Occipital lobe (tissue), 2 donors: Measurements from ENCODE around the gene ANKRD24. TPM values are rescaled to one million over a fixed set of nuclear protein-coding genes. Genes with fewer than 3 reads are reported as not detected.
A peak's percentile ranks its signal among the peaks of the same experiment; 100 is the strongest.
"Not testable (repeated sequence)": the region's sequence is repeated elsewhere in the genome, so short reads cannot be mapped to it uniquely, and the experiment has no call there.

ENCODE experiments used
- DNase-seq: peaks from one replicate; lab custom pipeline; 2025; lab: John Stamatoyannopoulos, UW
- total RNA-seq: library from RNA; depleted of rRNA; stranded (reverse); fragments of >200 nt; gene quantifications from one replicate; pipeline ENCODE4 v1.2.3, GENCODE V29; 2014

The ANKRD24 gene
- total RNA-seq: 16.4 TPM

GRCh38 chr19:4182084-4182810, at the start of gene ANKRD24, which contains the start of gene SIRT6:
TSS of gene ANKRD24 (plus strand) at chr19:4182689. CDS start at chr19:4186426, 3,737 bp downstream.
TSS of gene SIRT6 (minus strand) at chr19:4182563. CDS start at chr19:4182539, 24 bp downstream.
- peak; percentile 91 for DNase-seq

- no peak for DNase-seq
Measured at GRCh38 chr19:4134351-4134750, 48.1 kb upstream of the ANKRD24 start.

DNA sequence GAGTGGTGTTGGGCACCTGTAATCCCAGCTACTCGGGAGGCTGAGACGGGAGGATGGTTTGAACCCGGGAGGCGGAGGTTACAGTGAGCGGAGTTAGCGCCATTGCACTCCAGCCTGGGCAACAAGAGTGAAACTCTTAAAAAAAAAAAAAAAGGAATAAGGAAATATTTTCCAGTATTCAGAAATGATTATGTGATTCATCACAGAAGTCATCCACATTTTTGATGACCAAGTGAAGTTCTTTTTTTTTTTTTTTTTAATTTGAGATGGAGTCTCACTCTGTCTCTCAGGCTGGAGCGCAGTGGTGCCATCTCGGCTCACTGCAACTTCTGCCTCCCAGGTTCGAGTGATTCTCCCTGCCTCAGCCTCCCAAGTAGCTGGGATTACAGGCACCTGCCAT, 47.1 kb upstream of the ANKRD24 start:
- DNase-seq: not testable (repeated sequence)

GRCh38 chr19:4136680-4137088, 45.8 kb upstream of the ANKRD24 start:
- DNase-seq: no peak

DNA sequence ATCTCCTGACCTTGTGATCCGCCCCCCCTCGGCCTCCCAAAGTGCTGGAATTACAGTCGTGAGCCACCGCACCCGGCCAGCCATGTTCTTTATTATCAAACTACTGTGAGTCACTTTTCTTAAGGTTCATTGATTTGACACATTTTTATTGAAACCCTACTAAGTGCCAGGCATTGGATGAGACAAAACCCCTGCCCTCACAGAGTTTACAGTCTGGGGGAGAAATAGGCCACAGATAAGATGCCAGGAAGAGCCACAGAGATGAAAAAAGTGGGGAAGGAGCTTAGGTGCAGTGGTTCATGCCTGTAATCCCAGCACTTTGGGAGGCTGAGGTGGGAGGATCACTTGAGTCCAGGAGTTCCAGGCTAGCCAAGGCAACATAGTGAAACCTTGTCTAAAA, 44.0 kb upstream of the ANKRD24 start:
- no peak for DNase-seq

DNA sequence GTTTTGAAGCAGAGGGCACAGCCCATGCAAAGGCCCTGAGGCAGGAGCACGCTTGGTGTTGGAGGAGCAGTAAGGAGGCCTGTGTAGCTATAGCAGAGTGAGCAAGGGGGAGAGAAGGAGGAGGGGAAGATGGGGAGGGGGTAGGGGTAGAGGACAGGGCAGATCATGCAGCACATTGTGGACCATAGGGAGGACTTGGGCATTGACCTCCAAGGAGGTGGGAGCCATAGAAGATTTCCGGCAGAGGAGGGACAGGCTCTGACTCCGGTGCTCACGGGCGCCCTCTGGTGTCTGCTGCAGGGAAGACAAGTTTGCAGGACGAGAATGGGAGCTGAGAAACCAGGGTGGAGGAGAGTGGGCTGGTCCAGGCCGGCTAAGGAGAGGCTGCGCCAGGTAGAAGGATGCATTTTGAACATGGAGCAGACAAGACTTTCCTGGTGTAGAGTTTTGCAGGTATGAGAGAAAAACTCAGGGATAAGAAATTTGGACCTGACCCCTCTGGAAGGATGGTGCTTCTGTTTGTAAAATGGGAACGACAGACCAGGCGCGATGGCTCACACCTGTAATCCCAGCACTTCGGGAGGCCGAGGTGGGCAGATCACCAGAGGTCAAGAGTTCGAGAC, 42.8 kb upstream of the ANKRD24 start:
- peak; percentile 21 for DNase-seq

DNA sequence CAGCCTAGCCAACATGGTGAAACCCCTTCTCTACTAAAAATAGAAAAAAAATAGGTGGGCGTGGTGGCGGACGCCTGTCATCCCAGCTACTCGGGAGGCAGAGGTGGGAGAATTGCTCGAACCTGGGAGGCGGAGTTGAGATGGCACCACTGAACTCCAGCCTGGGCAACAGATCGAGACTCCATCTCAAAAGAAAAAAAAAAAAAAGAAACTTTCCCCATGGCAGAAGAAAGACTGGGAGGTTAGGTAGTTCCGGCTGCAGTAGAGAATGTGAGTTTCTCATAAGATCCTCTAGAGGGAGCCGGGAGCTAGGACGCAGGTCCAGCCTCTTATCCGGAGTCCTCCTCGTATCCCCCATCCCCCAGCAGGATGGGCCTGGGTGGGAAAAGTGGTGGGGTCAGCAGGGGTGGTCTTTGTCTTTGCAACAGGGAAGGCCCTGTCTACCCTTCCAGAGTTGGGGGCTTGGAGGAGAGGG, 42.2 kb upstream of the ANKRD24 start:
- no peak for DNase-seq

DNA sequence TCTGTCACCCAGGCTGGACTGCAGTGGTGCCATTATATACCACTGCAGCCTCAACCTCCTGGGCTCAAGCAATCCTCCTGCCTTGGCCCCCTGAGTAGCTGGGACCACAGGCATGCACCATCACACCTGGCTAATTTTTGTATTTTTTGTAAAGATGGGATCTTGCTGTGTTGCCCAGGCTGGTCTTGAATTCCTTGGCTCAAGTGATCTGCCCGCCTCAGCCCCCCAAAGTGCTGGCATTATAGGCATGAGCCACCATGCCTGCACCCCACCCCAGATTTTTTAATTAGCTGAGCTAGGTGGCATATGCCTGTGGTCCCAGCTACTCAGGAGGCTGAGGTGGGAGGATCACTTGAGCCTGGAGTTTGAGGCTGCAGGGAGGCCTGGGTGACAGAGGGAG, 39.6 kb upstream of the ANKRD24 start:
- not testable (repeated sequence) for DNase-seq

- DNase-seq: no peak
Measured at GRCh38 chr19:4144666-4145249, 37.7 kb upstream of the ANKRD24 start.

DNA sequence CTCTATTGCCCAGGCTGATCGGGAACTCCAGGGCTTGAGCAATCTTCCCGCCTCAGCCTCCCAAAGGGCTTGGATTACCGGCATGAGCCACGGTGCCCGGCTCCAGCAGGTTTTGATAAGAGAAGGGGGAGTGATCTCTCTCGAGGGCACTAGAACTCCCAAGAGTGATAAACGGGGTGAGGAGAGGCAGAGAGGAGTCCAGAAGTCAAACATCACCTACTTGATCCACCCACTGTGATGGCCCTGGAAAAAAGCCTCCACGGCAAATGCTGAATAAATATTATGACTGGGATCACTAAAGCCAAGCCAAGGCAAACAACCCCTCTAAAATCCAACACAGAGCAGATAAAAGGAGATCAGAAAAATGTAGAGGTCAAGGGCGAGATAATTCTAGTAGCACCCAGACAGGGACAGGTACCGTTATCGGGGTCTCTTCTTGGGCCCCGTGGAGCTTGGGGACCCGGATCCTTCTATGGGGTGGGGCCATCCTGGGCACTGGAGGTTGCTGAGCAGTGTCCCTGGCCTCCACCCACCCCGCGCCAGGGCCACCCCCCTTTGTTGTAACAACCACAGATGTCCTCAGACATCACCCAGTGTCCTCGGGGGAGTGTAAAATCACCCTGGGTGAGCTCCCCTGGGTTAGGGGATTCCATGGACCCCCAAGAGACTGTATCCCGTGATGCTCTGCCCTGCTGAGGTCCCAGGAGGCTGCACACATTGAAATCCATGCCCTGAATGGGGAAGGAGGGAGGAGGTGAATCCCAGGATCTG, 32.8 kb upstream of the ANKRD24 start:
- no peak for DNase-seq

DNA sequence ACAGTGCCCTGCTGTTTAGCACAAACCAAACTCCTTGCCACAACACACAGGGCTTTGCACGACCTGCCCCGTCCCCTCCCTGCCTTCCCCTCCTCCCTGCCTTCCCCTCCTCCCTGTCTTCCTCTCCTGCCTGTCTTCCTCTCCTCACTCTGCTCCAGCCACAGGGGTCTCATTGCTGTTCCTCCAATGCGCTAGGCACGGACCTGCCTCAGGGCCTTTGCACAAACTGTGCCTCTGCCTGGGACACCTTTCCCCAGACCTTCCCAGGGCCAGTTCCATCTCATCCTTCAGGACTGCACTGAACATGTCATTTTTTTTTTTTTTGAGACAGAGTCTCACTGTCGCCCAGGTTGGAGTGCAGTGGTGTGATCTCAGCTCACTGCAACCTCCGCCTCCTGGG, 30.9 kb upstream of the ANKRD24 start:
- no peak for DNase-seq

DNA sequence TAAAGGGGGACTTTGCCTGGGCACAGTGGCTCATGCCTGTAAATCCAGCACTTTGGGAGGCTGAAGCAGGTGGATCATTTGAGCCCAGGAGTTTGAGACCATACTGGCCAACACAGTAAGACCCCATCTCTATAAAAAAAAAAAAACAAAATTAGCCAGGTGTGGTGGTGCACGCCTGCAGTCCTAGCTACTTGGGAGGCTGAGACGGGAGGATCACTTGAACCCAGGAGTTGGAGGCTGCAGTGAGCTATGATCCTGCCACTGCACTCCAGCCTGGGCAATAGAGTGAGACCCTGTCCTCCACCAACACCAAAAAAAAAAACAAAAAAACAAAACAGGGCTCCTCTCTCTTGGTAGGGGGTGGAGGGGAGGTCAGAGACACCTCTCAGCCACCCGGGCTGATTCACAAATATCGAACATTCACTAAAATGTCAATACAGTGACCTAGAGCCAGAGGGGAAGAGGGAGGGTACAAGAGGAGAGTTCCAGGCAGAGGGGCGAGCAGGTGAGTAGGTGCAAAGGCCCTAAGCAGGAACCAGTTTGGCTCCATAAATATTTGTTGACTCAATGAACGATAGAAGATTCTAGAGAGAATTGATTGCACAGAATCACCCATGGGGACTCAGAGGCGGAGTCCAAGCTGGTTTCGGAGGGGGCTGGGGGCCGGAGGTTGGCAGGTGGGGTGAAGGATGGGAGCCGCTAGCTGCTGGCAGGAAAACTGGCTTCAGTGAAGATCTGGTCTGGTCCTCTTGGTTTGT, 30.1 kb upstream of the ANKRD24 start:
- no peak for DNase-seq

DNA sequence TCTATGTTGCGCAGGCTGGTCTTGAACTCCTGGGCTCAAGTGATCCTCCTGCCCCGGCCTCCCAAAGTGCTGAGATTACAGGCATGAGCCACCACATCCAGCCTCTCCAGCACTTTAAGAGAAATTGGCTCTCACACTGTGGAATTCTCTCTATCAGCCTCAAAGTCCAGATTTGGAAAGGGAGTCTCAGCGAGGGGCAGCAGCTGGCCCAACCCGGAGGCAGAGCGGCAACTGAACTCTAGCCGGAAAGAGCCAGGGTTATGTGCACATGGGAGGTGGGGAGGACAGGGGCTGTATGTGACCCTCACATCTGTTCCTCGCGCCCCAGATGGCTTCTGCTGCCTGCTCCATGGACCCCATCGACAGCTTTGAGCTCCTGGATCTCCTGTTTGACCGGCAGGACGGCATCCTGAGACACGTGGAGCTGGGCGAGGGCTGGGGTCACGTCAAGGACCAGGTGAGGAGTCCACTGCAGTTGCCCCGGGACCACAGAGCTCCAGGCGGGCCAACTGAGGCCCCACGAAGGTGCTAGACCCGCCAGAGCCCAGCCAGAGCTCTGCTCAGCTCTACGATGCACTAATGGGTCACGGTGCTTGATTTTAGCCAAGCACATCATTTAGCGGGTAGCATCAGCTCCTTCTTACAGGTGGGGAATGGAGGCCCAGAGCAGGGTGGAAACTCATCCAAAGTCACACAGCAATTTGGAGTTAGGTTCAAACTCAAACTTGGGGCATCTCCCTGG, 27.7 kb upstream of the ANKRD24 start:
- DNase-seq: no peak

- DNase-seq: no peak
Measured at GRCh38 chr19:4157164-4157563, 25.3 kb upstream of the ANKRD24 start.

DNA sequence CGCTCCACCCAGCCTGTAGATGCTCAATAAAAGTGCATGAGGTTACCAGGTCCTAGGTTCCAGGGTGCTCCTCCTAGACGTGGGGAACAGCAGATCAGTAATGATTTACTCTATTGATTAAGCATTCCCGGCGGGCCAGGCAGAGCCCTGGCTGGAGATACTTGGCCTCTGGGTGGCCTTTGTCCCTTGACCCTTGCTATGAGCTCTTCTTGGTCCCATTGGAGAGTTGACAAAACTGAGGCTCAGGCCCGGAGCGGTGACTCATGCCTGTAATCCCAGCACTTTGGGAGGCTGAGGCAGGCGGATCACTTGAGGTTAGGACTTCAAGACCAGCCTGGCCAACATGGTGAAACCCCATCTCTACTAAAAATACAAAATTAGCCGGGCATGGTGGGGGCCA, 24.5 kb upstream of the ANKRD24 start:
- DNase-seq: not testable (repeated sequence)

- DNase-seq: no peak
Measured at GRCh38 chr19:4161415-4162077, 20.9 kb upstream of the ANKRD24 start.

DNA sequence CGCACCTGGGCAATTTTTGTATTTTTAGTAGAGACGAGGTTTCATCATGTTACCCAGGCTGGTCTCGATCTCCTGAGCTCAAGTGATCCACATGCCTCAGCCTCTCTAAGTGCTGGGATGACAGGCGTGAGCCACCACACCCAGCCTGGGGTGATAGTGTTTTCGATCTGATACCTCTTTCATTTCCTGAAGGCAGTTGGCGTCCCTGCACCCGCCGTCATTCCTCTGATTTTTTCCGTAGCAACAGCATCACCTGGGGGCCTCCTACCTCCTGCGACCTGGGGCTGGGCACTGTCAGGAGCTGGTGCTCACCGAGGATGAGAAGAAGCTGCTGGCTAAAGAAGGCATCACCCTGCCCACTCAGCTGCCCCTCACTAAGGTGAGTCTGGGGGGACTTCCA, 18.2 kb upstream of the ANKRD24 start:
- no peak for DNase-seq

- DNase-seq: no peak
Measured at GRCh38 chr19:4171676-4172075, 10.8 kb upstream of the ANKRD24 start.

DNA sequence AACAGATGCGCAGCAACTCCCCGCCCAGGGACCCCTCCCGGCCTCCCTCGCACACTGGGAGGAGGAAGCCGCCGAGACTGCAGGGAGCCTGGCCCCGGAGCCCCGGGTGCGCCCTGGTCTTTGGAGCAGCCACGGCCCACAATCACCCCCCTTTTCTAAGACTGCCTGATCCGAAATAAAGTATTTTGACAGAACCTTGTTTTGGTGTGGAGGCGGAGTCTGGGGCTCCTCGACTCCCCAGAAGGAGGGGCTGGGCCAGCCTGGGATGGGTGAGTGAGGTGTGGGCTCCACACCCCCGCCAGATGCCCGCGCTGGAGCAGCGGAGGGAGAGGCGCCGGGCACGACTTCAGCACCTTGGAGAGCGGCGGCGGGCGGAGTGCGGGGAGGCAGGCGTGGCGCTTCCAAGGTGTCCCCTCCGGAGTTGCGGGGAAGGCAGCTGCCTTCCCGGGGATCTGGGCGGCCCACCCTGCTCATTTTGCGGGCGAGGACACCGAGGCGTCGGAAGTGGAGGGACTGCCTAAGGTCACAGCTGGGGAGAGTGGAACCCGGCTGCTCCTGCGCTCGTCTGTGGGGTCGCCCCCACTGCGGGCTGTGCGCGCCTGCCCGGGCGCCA, 9.5 kb upstream of the ANKRD24 start:
- DNase-seq: no peak
